DOHH2 (cell line): ENCODE measurements around the gene PABPC3.

Experiments
- H3F3A ChIP-seq: fragments of 200-600 bp; sonication (generic), shearing (Covaris generic); 2 replicates; pipeline ENCODE4 v1.6.0; 2016; ENCODE audit warnings: antibody characterized with exemption, mild to moderate bottlenecking; ENCODE audit not compliant: control insufficient read depth, insufficient read depth
- H3K27ac ChIP-seq: fragments of 200-600 bp; sonication (generic); 2 replicates; pipeline ENCODE4 v1.5.1; 2014; ENCODE audit warnings: low read depth, mild to moderate bottlenecking, low read length, moderate library complexity
- H3K27me3 ChIP-seq: fragments of 200-600 bp; sonication (generic); 2 replicates; pipeline ENCODE4 v1.6.1; 2014; ENCODE audit warnings: mild to moderate bottlenecking, low read length, mixed read lengths; ENCODE audit not compliant: control insufficient read depth
- H3K36me3 ChIP-seq: fragments of 200-600 bp; sonication (generic); 2 replicates; pipeline ENCODE4 v1.6.1; 2014; ENCODE audit warnings: mild to moderate bottlenecking, low read length, moderate library complexity, mixed read lengths; ENCODE audit not compliant: control insufficient read depth
- H3K4me1 ChIP-seq: fragments of 200-600 bp; sonication (generic); 2 replicates; pipeline ENCODE4 v1.6.1; 2014; ENCODE audit warnings: mild to moderate bottlenecking, low read length, mixed read lengths; ENCODE audit not compliant: control insufficient read depth
- H3K4me2 ChIP-seq: fragments of 200-600 bp; sonication (generic); 2 replicates; pipeline ENCODE4 v1.6.0; 2014; ENCODE audit warnings: mild to moderate bottlenecking, low read length, moderate library complexity
- H3K4me3 ChIP-seq: fragments of 200-600 bp; sonication (generic); 2 replicates; pipeline ENCODE4 v1.5.1; 2014; ENCODE audit warnings: mild to moderate bottlenecking, low read length, mixed read lengths
- H3K79me2 ChIP-seq: fragments of 200-600 bp; sonication (generic); 2 replicates; pipeline ENCODE4 v1.6.1; 2014; ENCODE audit warnings: mild to moderate bottlenecking, low read length, mixed read lengths; ENCODE audit not compliant: control insufficient read depth
- H3K9me2 ChIP-seq: fragments of 200-600 bp; sonication (generic); replicated peaks from 2 replicates; pipeline ENCODE4 v1.6.1; 2014; ENCODE audit warnings: mild to moderate bottlenecking, low read length, mixed read lengths; ENCODE audit not compliant: control insufficient read depth
- H3K9me3 ChIP-seq: fragments of 200-600 bp; sonication (generic); 2 replicates; pipeline ENCODE4 v1.6.1; 2014; ENCODE audit warnings: antibody characterized with exemption, low read length, mixed read lengths; ENCODE audit not compliant: control insufficient read depth, insufficient read depth
- H4K20me1 ChIP-seq: fragments of 200-600 bp; sonication (generic); 2 replicates; pipeline ENCODE4 v1.6.0; 2014; ENCODE audit warnings: low read depth, mild to moderate bottlenecking, antibody characterized with exemption, low read length, moderate library complexity; ENCODE audit not compliant: control insufficient read depth, insufficient read depth
- CTCF ChIP-seq: fragments of 200-600 bp; sonication (generic); IDR thresholded peaks from one replicate; pipeline ENCODE4 v1.5.1; 2014; ENCODE audit warnings: antibody characterized with exemption, mild to moderate bottlenecking, low read depth, low read length; ENCODE audit not compliant: poor library complexity, severe bottlenecking
- EZH2phosphoT487 ChIP-seq: fragments of 200-600 bp; sonication (generic); IDR thresholded peaks from 2 replicates; pipeline ENCODE4 v1.6.1; 2017; ENCODE audit warnings: borderline replicate concordance, mild to moderate bottlenecking, antibody characterized with exemption, low read length, moderate library complexity, mixed read lengths

Gene PABPC3

GRCh38 chr13:25143706-25144105 is 47.8 kb downstream of the PABPC3 start:
- Histone ChIP-seq H3K79me2 (no peaks in the 10 kb centered on the region), H3K36me3 (no peaks in the 10 kb centered on the region), H4K20me1 (no peaks in the 10 kb centered on the region), H3K9me2 (no peaks in the 10 kb centered on the region), H3F3A (no peaks in the 10 kb centered on the region), H3K4me1 (no peaks in the 10 kb centered on the region), H3K4me2 (no peak overlapping the region), H3K27me3 (no peaks in the 10 kb centered on the region), H3K9me3 (no peaks in the 10 kb centered on the region), H3K27ac (no peak overlapping the region), H3K4me3 (no peak overlapping the region)
- TF ChIP-seq CTCF, result no peak
- TF ChIP-seq EZH2phosphoT487, result no peak

- no peak overlapping the region for H3K4me3 ChIP-seq
- TF ChIP-seq CTCF, result no peak
- no peak for TF ChIP-seq EZH2phosphoT487
- no peaks in the 10 kb centered on the region for H3F3A ChIP-seq
- peaks cover 7% of the 10 kb centered on the region; the same call in 1 of the 2 replicates for H3K27me3 ChIP-seq
- no peak overlapping the region for H3K27ac ChIP-seq
- no peak overlapping the region for H3K4me2 ChIP-seq
- no peaks in the 10 kb centered on the region for H3K9me3 ChIP-seq
- H3K4me1 ChIP-seq, result no peaks in the 10 kb centered on the region
- no peaks in the 10 kb centered on the region for H3K79me2 ChIP-seq
- no peaks in the 10 kb centered on the region for H4K20me1 ChIP-seq
- no peaks in the 10 kb centered on the region for H3K9me2 ChIP-seq
- H3K36me3 ChIP-seq, result no peaks in the 10 kb centered on the region
Measured at GRCh38 chr13:25147638-25148401, 51.9 kb downstream of the PABPC3 start.

- TF ChIP-seq EZH2phosphoT487 (no peak), CTCF (no peak)
- H3K79me2 ChIP-seq, result no peaks in the 10 kb centered on the region
- H3F3A ChIP-seq, result no peaks in the 10 kb centered on the region
- peaks cover 7% of the 10 kb centered on the region; the same call in 1 of the 2 replicates for H3K27me3 ChIP-seq
- no peaks in the 10 kb centered on the region for H3K9me3 ChIP-seq
- no peaks in the 10 kb centered on the region for H3K36me3 ChIP-seq
- H3K4me3 ChIP-seq, result no peak overlapping the region
- H3K4me2 ChIP-seq, result no peak overlapping the region
- no peaks in the 10 kb centered on the region for H3K9me2 ChIP-seq
- H4K20me1 ChIP-seq, result no peaks in the 10 kb centered on the region
- H3K4me1 ChIP-seq, result no peaks in the 10 kb centered on the region
- no peak overlapping the region for H3K27ac ChIP-seq
Measured at GRCh38 chr13:25148402-25148771, 52.5 kb downstream of the PABPC3 start.
